Measurements from ENCODE around the gene FUZ. TPM values are rescaled to one million over a fixed set of nuclear protein-coding genes. Genes with fewer than 3 reads are reported as not detected.

The FUZ gene
- total and polyA plus RNA-seq, 4 donors = 3.8 to 12.5 (median 7.0) TPM

DNA sequence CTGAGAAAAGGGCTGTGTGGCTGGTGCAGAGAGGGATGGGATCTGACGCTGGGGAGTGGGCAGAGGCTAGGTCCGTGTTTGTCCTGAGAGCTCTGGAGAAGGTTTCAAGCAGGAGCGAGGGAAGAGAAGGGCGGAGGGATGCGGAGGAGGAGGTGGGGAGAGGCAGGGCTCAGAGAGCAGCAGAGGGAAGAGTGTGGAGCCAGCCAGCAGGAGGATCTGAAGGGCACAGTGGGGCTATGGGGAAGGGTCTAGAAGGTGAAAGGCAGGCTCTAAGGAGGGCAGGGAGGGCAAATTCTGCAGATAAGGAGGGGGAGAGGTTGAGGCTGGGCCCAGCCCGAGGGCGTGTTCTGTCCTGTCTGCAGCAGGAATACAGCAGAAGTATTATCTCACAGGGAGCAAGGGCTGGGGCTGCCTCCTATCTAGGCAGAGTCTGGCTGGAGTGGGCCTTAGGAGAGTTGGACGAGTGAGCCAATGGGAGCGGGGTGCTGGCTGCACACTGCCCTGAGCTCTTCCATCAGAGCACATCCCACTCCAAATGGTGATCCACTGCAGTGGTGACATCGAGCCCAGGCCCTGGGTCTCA, 40.2 kb downstream of the FUZ start:
- Histone ChIP-seq H3K27me3 (ENCODE audit: control insufficient read depth in 4 of 4, insufficient read depth in 4 of 4, low read length in 3 of 4) (no peaks in the 10 kb centered on the region), H3K9me3 (ENCODE audit: control insufficient read depth in 4 of 4, low read length in 3 of 4) (no peaks in the 10 kb centered on the region), H3K36me3 (ENCODE audit: control insufficient read depth in 4 of 4, insufficient read depth in 3 of 4, low read depth in 1 of 4, low read length in 3 of 4) (peaks cover 0 to 3% (median 0%) of the 10 kb centered on the region in 4 donors), H3K9ac (ENCODE audit: low read depth in 1 of 2, low read length in 2 of 2) (no peak overlapping the region), H3K27ac (ENCODE audit: low read depth in 1 of 2, low read length in 2 of 2) (no peak overlapping the region), H3K4me3 (ENCODE audit: low read depth in 1 of 3, low read length in 3 of 3) (no peak overlapping the region), H3K4me1 (ENCODE audit: control insufficient read depth in 4 of 4, insufficient read depth in 4 of 4, low read length in 3 of 4) (peaks cover 2 to 17% (median 10%) of the 10 kb centered on the region in 4 donors)
- WGBS = 93% methylated on average over 10 of the region's 10 CpGs
- TF ChIP-seq RXRA (IDR thresholded peaks at IDR 0.05) = no peak
- TF ChIP-seq, protein P1, sequence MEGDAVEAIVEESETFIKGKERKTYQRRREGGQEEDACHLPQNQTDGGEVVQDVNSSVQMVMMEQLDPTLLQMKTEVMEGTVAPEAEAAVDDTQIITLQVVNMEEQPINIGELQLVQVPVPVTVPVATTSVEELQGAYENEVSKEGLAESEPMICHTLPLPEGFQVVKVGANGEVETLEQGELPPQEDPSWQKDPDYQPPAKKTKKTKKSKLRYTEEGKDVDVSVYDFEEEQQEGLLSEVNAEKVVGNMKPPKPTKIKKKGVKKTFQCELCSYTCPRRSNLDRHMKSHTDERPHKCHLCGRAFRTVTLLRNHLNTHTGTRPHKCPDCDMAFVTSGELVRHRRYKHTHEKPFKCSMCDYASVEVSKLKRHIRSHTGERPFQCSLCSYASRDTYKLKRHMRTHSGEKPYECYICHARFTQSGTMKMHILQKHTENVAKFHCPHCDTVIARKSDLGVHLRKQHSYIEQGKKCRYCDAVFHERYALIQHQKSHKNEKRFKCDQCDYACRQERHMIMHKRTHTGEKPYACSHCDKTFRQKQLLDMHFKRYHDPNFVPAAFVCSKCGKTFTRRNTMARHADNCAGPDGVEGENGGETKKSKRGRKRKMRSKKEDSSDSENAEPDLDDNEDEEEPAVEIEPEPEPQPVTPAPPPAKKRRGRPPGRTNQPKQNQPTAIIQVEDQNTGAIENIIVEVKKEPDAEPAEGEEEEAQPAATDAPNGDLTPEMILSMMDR (IDR thresholded peaks at IDR 0.05; ENCODE audit: low read depth, low read length, missing input control) = no peak
- TF ChIP-seq FOXA2 (IDR thresholded peaks at IDR 0.05) = no peak
- TF ChIP-seq HNF4A (conservative IDR thresholded peaks at IDR 0.05) = no peak
- no peak for TF ChIP-seq GABPA (IDR thresholded peaks at IDR 0.05 in 1 of 2, conservative IDR thresholded peaks at IDR 0.05 in 1 of 2)
- no peak for TF ChIP-seq TAF1 (conservative IDR thresholded peaks at IDR 0.05)
- TF ChIP-seq, protein P2, sequence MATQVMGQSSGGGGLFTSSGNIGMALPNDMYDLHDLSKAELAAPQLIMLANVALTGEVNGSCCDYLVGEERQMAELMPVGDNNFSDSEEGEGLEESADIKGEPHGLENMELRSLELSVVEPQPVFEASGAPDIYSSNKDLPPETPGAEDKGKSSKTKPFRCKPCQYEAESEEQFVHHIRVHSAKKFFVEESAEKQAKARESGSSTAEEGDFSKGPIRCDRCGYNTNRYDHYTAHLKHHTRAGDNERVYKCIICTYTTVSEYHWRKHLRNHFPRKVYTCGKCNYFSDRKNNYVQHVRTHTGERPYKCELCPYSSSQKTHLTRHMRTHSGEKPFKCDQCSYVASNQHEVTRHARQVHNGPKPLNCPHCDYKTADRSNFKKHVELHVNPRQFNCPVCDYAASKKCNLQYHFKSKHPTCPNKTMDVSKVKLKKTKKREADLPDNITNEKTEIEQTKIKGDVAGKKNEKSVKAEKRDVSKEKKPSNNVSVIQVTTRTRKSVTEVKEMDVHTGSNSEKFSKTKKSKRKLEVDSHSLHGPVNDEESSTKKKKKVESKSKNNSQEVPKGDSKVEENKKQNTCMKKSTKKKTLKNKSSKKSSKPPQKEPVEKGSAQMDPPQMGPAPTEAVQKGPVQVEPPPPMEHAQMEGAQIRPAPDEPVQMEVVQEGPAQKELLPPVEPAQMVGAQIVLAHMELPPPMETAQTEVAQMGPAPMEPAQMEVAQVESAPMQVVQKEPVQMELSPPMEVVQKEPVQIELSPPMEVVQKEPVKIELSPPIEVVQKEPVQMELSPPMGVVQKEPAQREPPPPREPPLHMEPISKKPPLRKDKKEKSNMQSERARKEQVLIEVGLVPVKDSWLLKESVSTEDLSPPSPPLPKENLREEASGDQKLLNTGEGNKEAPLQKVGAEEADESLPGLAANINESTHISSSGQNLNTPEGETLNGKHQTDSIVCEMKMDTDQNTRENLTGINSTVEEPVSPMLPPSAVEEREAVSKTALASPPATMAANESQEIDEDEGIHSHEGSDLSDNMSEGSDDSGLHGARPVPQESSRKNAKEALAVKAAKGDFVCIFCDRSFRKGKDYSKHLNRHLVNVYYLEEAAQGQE (IDR thresholded peaks at IDR 0.05) = no peak
- no peak for TF ChIP-seq HNF4G (IDR thresholded peaks at IDR 0.05)
- TF ChIP-seq MAX (IDR thresholded peaks at IDR 0.05) = no peak
- TF ChIP-seq SP1 (IDR thresholded peaks at IDR 0.05) = no peak
- no peak for TF ChIP-seq RAD21 (IDR thresholded peaks at IDR 0.05)
- no peak for TF ChIP-seq EGR1 (IDR thresholded peaks at IDR 0.05; ENCODE audit: low read depth in 2 of 2)
- TF ChIP-seq, protein P3, sequence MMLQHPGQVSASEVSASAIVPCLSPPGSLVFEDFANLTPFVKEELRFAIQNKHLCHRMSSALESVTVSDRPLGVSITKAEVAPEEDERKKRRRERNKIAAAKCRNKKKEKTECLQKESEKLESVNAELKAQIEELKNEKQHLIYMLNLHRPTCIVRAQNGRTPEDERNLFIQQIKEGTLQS (IDR thresholded peaks at IDR 0.05) = no peak
- no peak for TF ChIP-seq ZBTB33 (IDR thresholded peaks at IDR 0.05)
- TF ChIP-seq JUND (IDR thresholded peaks at IDR 0.05) = no peak
- no peak for TF ChIP-seq YY1 (IDR thresholded peaks at IDR 0.05)
- no peak for TF ChIP-seq NR2F2 (IDR thresholded peaks at IDR 0.05)
- peak; percentile 78 for DNase-seq (ENCODE audit: low spot score)

All from liver (tissue), 9 donors.